H9 (cell line): ENCODE measurements around the gene LZTFL1. TPM values are rescaled to one million over a fixed set of nuclear protein-coding genes. Genes with fewer than 3 reads are reported as not detected.

Experiments
- DNase-seq: peaks from one replicate; pipeline ENCODE4 v3.0.0-alpha.2; 2017
- H2AFZ ChIP-seq: one replicate; pipeline ENCODE4 v1.6.1; 2013; ENCODE audit warnings: mild to moderate bottlenecking, low read length, control low read depth, moderate library complexity
- H2AK5ac ChIP-seq: 2 replicates; pipeline ENCODE4 v1.6.1; 2013; ENCODE audit warnings: low read length, control low read depth, mixed read lengths; ENCODE audit not compliant: insufficient read length
- H2BK120ac ChIP-seq: one replicate; pipeline ENCODE4 v1.6.1; 2013; ENCODE audit warnings: low read depth, mild to moderate bottlenecking, low read length, control low read depth, inconsistent platforms; ENCODE audit not compliant: poor library complexity, severe bottlenecking
- H2BK12ac ChIP-seq: 2 replicates; pipeline ENCODE4 v1.6.1; 2013; ENCODE audit warnings: low read length, control low read depth, mixed read lengths, low read depth; ENCODE audit not compliant: insufficient read length
- H2BK15ac ChIP-seq: 2 replicates; pipeline ENCODE4 v1.6.1; 2013; ENCODE audit warnings: low read depth, low read length, control low read depth
- H2BK20ac ChIP-seq: one replicate; pipeline ENCODE4 v1.6.1; 2013; ENCODE audit warnings: low read depth, mild to moderate bottlenecking, low read length, control low read depth, inconsistent platforms; ENCODE audit not compliant: poor library complexity, severe bottlenecking
- H2BK5ac ChIP-seq: 2 replicates; pipeline ENCODE4 v1.6.1; 2013; ENCODE audit warnings: low read length, control low read depth, mixed read lengths; ENCODE audit not compliant: insufficient read length
- H3K14ac ChIP-seq: 2 replicates; pipeline ENCODE4 v1.6.1; 2013; ENCODE audit warnings: low read length, control low read depth; ENCODE audit not compliant: insufficient read depth
- H3K18ac ChIP-seq: 2 replicates; pipeline ENCODE4 v1.6.1; 2013; ENCODE audit warnings: low read depth, mild to moderate bottlenecking, mixed read lengths, low read length, control low read depth; ENCODE audit not compliant: insufficient read length
- H3K23ac ChIP-seq: 2 replicates; pipeline ENCODE4 v1.6.1; 2013; ENCODE audit warnings: low read length, control low read depth, mixed read lengths, low read depth; ENCODE audit not compliant: insufficient read length
- H3K23me2 ChIP-seq: 2 replicates; pipeline ENCODE4 v1.6.1; 2013; ENCODE audit warnings: low read depth, mild to moderate bottlenecking, mixed read lengths, low read length, control low read depth; ENCODE audit not compliant: insufficient read length, poor library complexity, severe bottlenecking
- H3K27ac ChIP-seq: 2 replicates; pipeline ENCODE4 v1.5.1; 2013; ENCODE audit warnings: low read length, control low read depth, mixed read lengths, low read depth; ENCODE audit not compliant: insufficient read length
- H3K27me3 ChIP-seq: 2 replicates; pipeline ENCODE4 v1.6.1; 2013; ENCODE audit warnings: low read length, control low read depth, inconsistent platforms; ENCODE audit not compliant: insufficient read depth
- H3K4ac ChIP-seq: 2 replicates; pipeline ENCODE4 v1.6.1; 2013; ENCODE audit warnings: low read depth, mild to moderate bottlenecking, control low read depth, inconsistent platforms, low read length, moderate library complexity
- H3K4me1 ChIP-seq: 2 replicates; pipeline ENCODE4 v1.6.1; 2013; ENCODE audit warnings: low read length, control low read depth, inconsistent platforms; ENCODE audit not compliant: insufficient read depth
- H3K4me2 ChIP-seq: 2 replicates; pipeline ENCODE4 v1.6.1; 2013; ENCODE audit warnings: low read length, control low read depth, mixed read lengths; ENCODE audit not compliant: insufficient read length, insufficient read depth
- H3K56ac ChIP-seq: 2 replicates; pipeline ENCODE4 v1.6.1; 2013; ENCODE audit warnings: low read depth, mild to moderate bottlenecking, mixed read lengths, low read length, control low read depth; ENCODE audit not compliant: insufficient read length
- H3K79me1 ChIP-seq: 2 replicates; pipeline ENCODE4 v1.6.1; 2013; ENCODE audit warnings: low read depth, mild to moderate bottlenecking, moderate library complexity, low read length, control low read depth, inconsistent platforms; ENCODE audit not compliant: insufficient read depth, poor library complexity, severe bottlenecking
- H3K79me2 ChIP-seq: 2 replicates; pipeline ENCODE4 v1.6.1; 2013; ENCODE audit warnings: low read length, control low read depth, inconsistent platforms; ENCODE audit not compliant: insufficient read depth
- H3K9ac ChIP-seq: 2 replicates; pipeline ENCODE4 v1.6.1; 2013; ENCODE audit warnings: low read length, control low read depth, mixed read lengths; ENCODE audit not compliant: insufficient read length; ENCODE audit errors: extremely low read depth
- H3K9me3 ChIP-seq: one replicate; pipeline ENCODE4 v1.6.1; 2013; ENCODE audit warnings: low read depth, low read length, inconsistent platforms; ENCODE audit not compliant: control insufficient read depth
- H3T11ph ChIP-seq: one replicate; pipeline ENCODE4 v1.6.1; 2013; ENCODE audit warnings: mild to moderate bottlenecking, low read length, control low read depth, inconsistent platforms
- H4K20me1 ChIP-seq: one replicate; pipeline ENCODE4 v1.6.1; 2013; ENCODE audit not compliant: control insufficient read depth, insufficient read length, insufficient read depth
- H4K5ac ChIP-seq: 2 replicates; pipeline ENCODE4 v1.6.1; 2013; ENCODE audit warnings: low read depth, mild to moderate bottlenecking, mixed read lengths, low read length, control low read depth; ENCODE audit not compliant: insufficient read length
- H4K8ac ChIP-seq: replicated peaks from 2 replicates; pipeline ENCODE4 v1.6.1; 2013; ENCODE audit warnings: low read length, control low read depth, mixed read lengths, low read depth; ENCODE audit not compliant: insufficient read length
- H4K91ac ChIP-seq: 2 replicates; pipeline ENCODE4 v1.6.1; 2013; ENCODE audit warnings: low read depth, mild to moderate bottlenecking, moderate library complexity, mixed read lengths, low read length, control low read depth; ENCODE audit not compliant: insufficient read length
- H3K27ac Mint-ChIP-seq, 3 experiments: 2 replicates in 2 of 3; 3 replicates in 1 of 3; pipeline ENCODE4 v1.8.0; 2020 to 2021; ENCODE audit warnings: mixed read lengths in 3 of 3, mild to moderate bottlenecking in 1 of 3, moderate library complexity in 1 of 3
- H3K27me3 Mint-ChIP-seq: 2 replicates; pipeline ENCODE4 v1.8.0; 2021; ENCODE audit warnings: low read depth, mild to moderate bottlenecking, moderate library complexity, mixed read lengths
- H3K36me3 Mint-ChIP-seq, 3 experiments: 2 replicates in 2 of 3; 3 replicates in 1 of 3; pipeline ENCODE4 v1.8.0; 2020 to 2021; ENCODE audit warnings: low read depth in 3 of 3, mixed read lengths in 3 of 3; ENCODE audit not compliant: insufficient read depth in 1 of 3
- H3K4me1 Mint-ChIP-seq, 2 experiments: 2 replicates each; pipeline ENCODE4 v1.8.0; 2020; ENCODE audit warnings: mixed read lengths in 2 of 2
- H3K4me3 Mint-ChIP-seq, 2 experiments: 2 replicates in 1 of 2; 3 replicates in 1 of 2; pipeline ENCODE4 v1.8.0; 2020 to 2021; ENCODE audit warnings: mild to moderate bottlenecking in 2 of 2, mixed read lengths in 2 of 2, moderate library complexity in 1 of 2
- H3K9me3 Mint-ChIP-seq, 2 experiments: 2 replicates in 1 of 2; 3 replicates in 1 of 2; pipeline ENCODE4 v1.8.0; 2020; ENCODE audit warnings: mild to moderate bottlenecking in 2 of 2, mixed read lengths in 2 of 2, moderate library complexity in 1 of 2
- CTCF ChIP-seq: fragments of 200-600 bp; sonication (generic); conservative IDR thresholded peaks from 3 replicates; pipeline ENCODE4 v1.8.0; 2021; ENCODE audit warnings: antibody characterized with exemption, mild to moderate bottlenecking
- WGBS: extraction: QIAGEN DNeasy Blood & Tissue Kit; methylation state at CpG from one replicate; pipeline ENCODE4 v1.1.7; 2013; ENCODE audit warnings: missing lambda C conversion rate, low lambda C conversion rate, mixed read lengths; ENCODE audit not compliant: insufficient read length; ENCODE audit errors: extremely low coverage; 5-methylcytosine and 5-hydroxymethylcytosine counted together
- long read RNA-seq: library from polyadenylated mRNA; unstranded; transcript quantifications from one replicate; pipeline ENCODE4 v2.0.0, GENCODE V29; 2020
- total RNA-seq: library from RNA; stranded (reverse); gene quantifications from 2 replicates; pipeline ENCODE4 v1.2.1, GENCODE V29; 2021

LZTFL1 gene
- total RNA-seq = 9.1 and 12.2 TPM in 2 replicates
- long read RNA-seq, full-length matches to known transcripts = 27 of 35 reads
- long read RNA-seq, partial matches to known transcripts = 0 of 35 reads
- long read RNA-seq, other reads (novel, unspliced or antisense) = 8 of 35 reads

GRCh38 chr3:45841757-45842491 is at the start of gene LZTFL1:
Gene LZTFL1 (minus strand): TSS chr3:45842119. CDS start chr3:45841991, 128 bp downstream.
- Histone ChIP-seq H2AK5ac (no peak within 1 kb of the TSS), H4K20me1 (no peaks in the 10 kb centered on the region), H3K4me2 (peak within 1 kb of the TSS; percentile 90), H2BK12ac (no peak within 1 kb of the TSS), H2BK5ac (no peak within 1 kb of the TSS), H4K8ac (no peak within 1 kb of the TSS), H3K27me3 (peaks cover 6% of the 10 kb centered on the region; the same call in 1 of the 2 replicates), H3K27ac (no peak within 1 kb of the TSS), H3K4ac (no peak within 1 kb of the TSS), H3K9me3 (no peaks in the 10 kb centered on the region), H3K14ac (peak within 1 kb of the TSS; percentile 59), H3K23me2 (peaks cover 11% of the 10 kb centered on the region), H3K4me1 (no peaks in the 10 kb centered on the region), H2BK20ac (no peak within 1 kb of the TSS), H3K56ac (no peak within 1 kb of the TSS), H2AFZ (no peak within 1 kb of the TSS), H2BK120ac (no peak within 1 kb of the TSS), H4K91ac (no peak within 1 kb of the TSS), H3K79me2 (no peaks in the 10 kb centered on the region), H3K23ac (no peak within 1 kb of the TSS), H3K18ac (peak within 1 kb of the TSS; percentile 78), H3K9ac (peak within 1 kb of the TSS; percentile 44), H2BK15ac (no peak within 1 kb of the TSS; the same call in 1 of the 2 replicates), H3T11ph (no peak within 1 kb of the TSS), H3K79me1 (no peaks in the 10 kb centered on the region), H4K5ac (no peak within 1 kb of the TSS)
- DNase-seq = peak; percentile 95
- peak within 1 kb of the TSS; percentile 85 to 89 for H3K4me3 Mint-ChIP-seq
- peaks cover 3 to 5% of the 10 kb centered on the region in 2 experiments; a peak in 3 of 4 replicates for H3K4me1 Mint-ChIP-seq
- no peak for TF ChIP-seq CTCF
- H3K36me3 Mint-ChIP-seq = no peaks in the 10 kb centered on the region
- WGBS = no CpG with 5 or more reads among the region's 49 CpGs
- H3K9me3 Mint-ChIP-seq = no peaks in the 10 kb centered on the region
- peak within 1 kb of the TSS in 2 of 3 experiments; percentile 76 to 93; a peak in 4 of 7 replicates for H3K27ac Mint-ChIP-seq
- H3K27me3 Mint-ChIP-seq = peaks cover 42% of the 10 kb centered on the region
